ENCODE measurements around the gene SCAF1.

The SCAF1 gene

GRCh38 chr19:49641688-49642491, at the start of gene SCAF1:
Gene SCAF1, plus strand, starts transcription at chr19:49642209. Its CDS starts 2,818 bp downstream, at chr19:49645027.
- DNase-seq: peak; percentile 99

- no peak for DNase-seq
These were observed 49.4 kb upstream of the SCAF1 start for GRCh38 chr19:49592486-49593232.

- peak; percentile 87 for DNase-seq
These were observed 48.5 kb upstream of the SCAF1 start for GRCh38 chr19:49593233-49594113.

- no peak for DNase-seq
These were observed 47.6 kb upstream of the SCAF1 start for GRCh38 chr19:49594157-49594992.

GRCh38 chr19:49594993-49595818, 46.8 kb upstream of the SCAF1 start:
- no peak for DNase-seq

GRCh38 chr19:49595819-49596404, 46.1 kb upstream of the SCAF1 start:
- no peak for DNase-seq

- no peak for DNase-seq
These were observed 45.6 kb upstream of the SCAF1 start for GRCh38 chr19:49596407-49596806.

- no peak for DNase-seq
These were observed 44.9 kb upstream of the SCAF1 start for GRCh38 chr19:49596954-49597702.

- no peak for DNase-seq
These were observed 44.4 kb upstream of the SCAF1 start for GRCh38 chr19:49597703-49597974.

GRCh38 chr19:49599378-49600295, 42.4 kb upstream of the SCAF1 start:
- no peak for DNase-seq

GRCh38 chr19:49601482-49602038, 40.4 kb upstream of the SCAF1 start:
- DNase-seq: no peak

GRCh38 chr19:49602806-49603205, 39.2 kb upstream of the SCAF1 start:
- no peak for DNase-seq

GRCh38 chr19:49605605-49606004, 36.4 kb upstream of the SCAF1 start:
- no peak for DNase-seq

- DNase-seq: no peak
These were observed 32.4 kb upstream of the SCAF1 start for GRCh38 chr19:49609499-49610092.

- no peak for DNase-seq
These were observed 28.6 kb upstream of the SCAF1 start for GRCh38 chr19:49613374-49613773.

- DNase-seq: no peak
These were observed 27.7 kb upstream of the SCAF1 start for GRCh38 chr19:49614096-49614833.

- DNase-seq: no peak
These were observed 26.1 kb upstream of the SCAF1 start for GRCh38 chr19:49615861-49616260.

GRCh38 chr19:49616532-49616931, 25.5 kb upstream of the SCAF1 start:
- DNase-seq: no peak

Data from NCI-H446 treated with DMSO at 0.1 percent for 48 hours (cell line).